Osteoblast (primary cell): ENCODE results near the gene C19orf53. TPM values are rescaled to one million over a fixed set of nuclear protein-coding genes. Genes with fewer than 3 reads are reported as not detected.
A peak's percentile ranks its signal among the peaks of the same experiment; 100 is the strongest.

Experiments used
- DNase-seq: peaks from one replicate; pipeline ENCODE4 v3.0.0; 2011; ENCODE audit warnings: low spot score, mixed read lengths; ENCODE audit not compliant: insufficient read length; ENCODE audit errors: missing footprints
- H2AFZ ChIP-seq: 2 replicates; pipeline ENCODE4 v1.6.0; 2011; ENCODE audit warnings: mild to moderate bottlenecking, low read length
- H3K27ac ChIP-seq: 2 replicates; pipeline ENCODE4 v1.5.1; 2011; ENCODE audit warnings: mild to moderate bottlenecking, low read depth, low read length, moderate library complexity
- H3K27me3 ChIP-seq: 2 replicates; pipeline ENCODE4 v1.6.0; 2012; ENCODE audit warnings: mild to moderate bottlenecking, control low read depth, inconsistent platforms, low read length, moderate library complexity; ENCODE audit not compliant: insufficient read depth
- H3K36me3 ChIP-seq: 2 replicates; pipeline ENCODE4 v1.5.1; 2011; ENCODE audit warnings: mild to moderate bottlenecking, low read length, control low read depth, moderate library complexity; ENCODE audit not compliant: insufficient read depth
- H3K4me1 ChIP-seq: 2 replicates; pipeline ENCODE4 v1.5.1; 2011; ENCODE audit warnings: mild to moderate bottlenecking, low read length, control low read depth, moderate library complexity; ENCODE audit not compliant: insufficient read depth
- H3K4me2 ChIP-seq: 2 replicates; pipeline ENCODE4 v1.6.0; 2011; ENCODE audit warnings: mild to moderate bottlenecking, low read length; ENCODE audit not compliant: insufficient read depth
- H3K4me3 ChIP-seq: fragments of 200-600 bp; sonication (generic); 3 replicates; pipeline ENCODE4 v1.5.1; 2012; ENCODE audit warnings: mild to moderate bottlenecking, low read length, inconsistent platforms; ENCODE audit not compliant: insufficient read depth
- H3K79me2 ChIP-seq: 2 replicates; pipeline ENCODE4 v1.6.0; 2012; ENCODE audit warnings: mild to moderate bottlenecking, low read length, control low read depth, inconsistent platforms; ENCODE audit not compliant: insufficient read depth
- H3K9me3 ChIP-seq: 2 replicates; pipeline ENCODE4 v1.5.1; 2011; ENCODE audit warnings: low read depth, low read length, control low read depth
- H4K20me1 ChIP-seq: 2 replicates; pipeline ENCODE4 v1.6.0; 2012; ENCODE audit warnings: mild to moderate bottlenecking, low read length, control low read depth; ENCODE audit not compliant: insufficient read depth
- total RNA-seq: library from RNA; depleted of rRNA; stranded (reverse); fragments of >200 nt; gene quantifications from 2 replicates; pipeline ENCODE4 v1.2.3, GENCODE V29; 2012
- TF ChIP-seq, protein P1 (sequence below): IDR thresholded peaks from 2 replicates; pipeline ENCODE4 v1.5.1; 2011; ENCODE audit warnings: mild to moderate bottlenecking, low read depth, low read length, moderate library complexity; ENCODE audit errors: extremely low read depth

Gene C19orf53
- total RNA-seq, 1 donor, result 33.3 TPM

DNA sequence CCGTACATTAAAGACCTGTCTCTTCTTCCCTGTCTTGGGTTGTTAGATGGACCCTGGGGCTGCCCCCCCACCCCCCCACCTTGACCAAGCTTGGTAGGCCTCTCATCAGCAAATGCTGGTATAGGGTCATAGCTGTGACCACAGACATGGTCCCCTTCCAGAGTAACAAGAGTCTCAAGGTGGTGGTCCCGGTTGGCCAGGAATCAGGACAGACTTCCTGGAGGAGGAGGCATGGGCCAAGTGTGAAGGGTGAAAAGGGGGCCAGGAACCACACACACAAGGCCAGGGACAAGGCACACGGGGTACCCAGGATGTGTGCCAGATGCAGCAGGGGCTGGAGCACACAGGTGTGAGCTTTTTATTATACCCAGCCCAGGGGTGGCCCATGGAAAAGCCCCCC is 11.0 kb upstream of the C19orf53 start:
- peaks cover 9% of the 10 kb centered on the region for H3K4me1 ChIP-seq
- TF ChIP-seq, protein P1, sequence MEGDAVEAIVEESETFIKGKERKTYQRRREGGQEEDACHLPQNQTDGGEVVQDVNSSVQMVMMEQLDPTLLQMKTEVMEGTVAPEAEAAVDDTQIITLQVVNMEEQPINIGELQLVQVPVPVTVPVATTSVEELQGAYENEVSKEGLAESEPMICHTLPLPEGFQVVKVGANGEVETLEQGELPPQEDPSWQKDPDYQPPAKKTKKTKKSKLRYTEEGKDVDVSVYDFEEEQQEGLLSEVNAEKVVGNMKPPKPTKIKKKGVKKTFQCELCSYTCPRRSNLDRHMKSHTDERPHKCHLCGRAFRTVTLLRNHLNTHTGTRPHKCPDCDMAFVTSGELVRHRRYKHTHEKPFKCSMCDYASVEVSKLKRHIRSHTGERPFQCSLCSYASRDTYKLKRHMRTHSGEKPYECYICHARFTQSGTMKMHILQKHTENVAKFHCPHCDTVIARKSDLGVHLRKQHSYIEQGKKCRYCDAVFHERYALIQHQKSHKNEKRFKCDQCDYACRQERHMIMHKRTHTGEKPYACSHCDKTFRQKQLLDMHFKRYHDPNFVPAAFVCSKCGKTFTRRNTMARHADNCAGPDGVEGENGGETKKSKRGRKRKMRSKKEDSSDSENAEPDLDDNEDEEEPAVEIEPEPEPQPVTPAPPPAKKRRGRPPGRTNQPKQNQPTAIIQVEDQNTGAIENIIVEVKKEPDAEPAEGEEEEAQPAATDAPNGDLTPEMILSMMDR, result no peak
- peaks cover 12% of the 10 kb centered on the region for H4K20me1 ChIP-seq

DNA sequence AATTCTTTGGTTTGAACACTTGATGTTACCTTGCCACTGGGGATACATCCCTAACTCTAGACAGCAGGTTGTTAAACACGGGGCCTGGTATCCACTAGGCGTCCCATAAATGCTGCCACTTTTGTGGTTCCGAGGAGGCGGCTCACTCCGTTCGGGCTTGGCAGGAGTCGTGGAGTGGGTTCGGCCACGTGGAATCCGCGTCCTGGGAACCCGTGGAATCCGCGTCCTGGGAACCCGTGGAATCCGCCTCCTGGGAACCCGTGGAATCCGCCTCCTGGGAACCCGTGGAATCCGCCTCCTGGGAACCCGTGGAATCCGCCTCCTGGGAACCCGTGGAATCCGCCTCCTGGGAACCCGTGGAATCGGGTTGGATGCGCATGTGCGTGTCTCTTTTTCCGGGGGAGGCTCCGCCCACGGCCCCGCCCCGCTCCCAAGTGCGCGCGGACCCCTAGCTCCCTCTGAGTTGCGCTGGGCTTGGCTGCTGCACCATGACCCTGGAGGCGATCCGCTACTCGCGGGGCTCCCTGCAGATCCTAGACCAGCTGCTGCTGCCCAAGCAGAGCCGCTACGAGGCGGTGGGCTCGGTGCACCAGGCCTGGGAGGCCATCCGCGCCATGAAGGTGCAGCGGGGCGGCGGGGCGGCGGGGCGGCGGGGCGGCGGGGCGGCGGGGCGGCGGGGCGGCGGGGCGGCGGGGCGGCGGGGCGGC is 10.0 kb upstream of the C19orf53 start, which contains the start of gene MRI1:
TSS of gene MRI1 (plus strand) at position 422 of the 707 bp plus-strand sequence. CDS start at position 489, 67 bp downstream.
- Histone ChIP-seq H3K4me2 (peak within 1 kb of the TSS; percentile 88), H3K4me3 (peak within 1 kb of the TSS; percentile 85), H3K4me1 (peaks cover 9% of the 10 kb centered on the region), H3K79me2 (peaks cover 30% of the 10 kb centered on the region), H3K9me3 (no peaks in the 10 kb centered on the region), H4K20me1 (peaks cover 12% of the 10 kb centered on the region), H3K27me3 (no peaks in the 10 kb centered on the region), H2AFZ (peak within 1 kb of the TSS; percentile 59), H3K27ac (peak within 1 kb of the TSS; percentile 78), H3K36me3 (peaks cover 41% of the 10 kb centered on the region)
- TF ChIP-seq, protein P1, result no peak
- peak; percentile 99 for DNase-seq

More for the DNA sequence above, 11.0 kb upstream of the C19orf53 start:
- peaks cover 30% of the 10 kb centered on the region for H3K79me2 ChIP-seq
- H2AFZ ChIP-seq, result no peak overlapping the region
- H3K4me3 ChIP-seq, result no peak overlapping the region
- peak; percentile 61 for DNase-seq
- H3K36me3 ChIP-seq, result peaks cover 41% of the 10 kb centered on the region
- H3K4me2 ChIP-seq, result no peak overlapping the region
- no peaks in the 10 kb centered on the region for H3K27me3 ChIP-seq
- no peaks in the 10 kb centered on the region for H3K9me3 ChIP-seq
- no peak overlapping the region for H3K27ac ChIP-seq

DNA sequence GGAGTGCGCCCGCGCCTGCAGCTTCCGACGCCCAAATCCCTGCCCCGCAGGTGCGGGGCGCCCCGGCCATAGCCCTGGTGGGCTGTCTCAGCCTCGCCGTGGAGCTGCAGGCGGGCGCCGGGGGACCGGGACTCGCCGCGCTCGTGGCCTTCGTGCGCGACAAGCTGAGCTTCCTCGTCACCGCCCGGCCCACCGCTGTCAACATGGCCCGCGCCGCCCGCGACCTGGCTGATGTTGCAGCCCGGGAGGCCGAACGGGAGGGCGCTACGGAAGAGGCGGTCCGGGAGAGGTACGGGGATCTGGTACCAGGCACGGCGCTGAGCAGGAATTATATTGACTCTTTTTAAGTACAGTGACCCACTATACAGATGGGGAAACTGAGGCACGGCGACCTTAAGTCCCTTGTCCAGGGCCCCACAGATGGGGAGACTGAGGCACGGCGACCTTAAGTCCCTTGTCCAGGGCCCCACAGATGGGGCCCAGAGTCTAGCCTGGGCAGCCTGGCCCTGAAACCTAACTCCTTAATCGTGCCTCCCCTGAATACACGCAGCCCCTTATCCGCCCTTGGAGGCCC is 9.3 kb upstream of the C19orf53 start:
- H3K9me3 ChIP-seq, result no peaks in the 10 kb centered on the region
- H3K4me1 ChIP-seq, result peaks cover 9% of the 10 kb centered on the region
- H3K36me3 ChIP-seq, result peaks cover 43% of the 10 kb centered on the region
- H3K79me2 ChIP-seq, result peaks cover 30% of the 10 kb centered on the region
- DNase-seq, result peak; percentile 90
- peak overlapping the region; percentile 88 for H3K4me2 ChIP-seq
- peak overlapping the region; percentile 59 for H2AFZ ChIP-seq
- H3K27ac ChIP-seq, result peak overlapping the region; percentile 60
- peaks cover 12% of the 10 kb centered on the region for H4K20me1 ChIP-seq
- TF ChIP-seq, protein P1, result no peak
- peak overlapping the region; percentile 85 for H3K4me3 ChIP-seq
- H3K27me3 ChIP-seq, result no peaks in the 10 kb centered on the region
